Liver (tissue), 9 donors: ENCODE data around the gene ACIN1. TPM values are rescaled to one million over a fixed set of nuclear protein-coding genes. Genes with fewer than 3 reads are reported as not detected.

Source experiments
- DNase-seq: peaks from one replicate; pipeline ENCODE4 v3.0.0-alpha.2; 2017; ENCODE audit warnings: low spot score
- H3K27ac ChIP-seq, 2 donors: one replicate each; pipeline ENCODE4 v1.7.0; 2013; ENCODE audit warnings: inconsistent platforms in 2 of 2, low read length in 2 of 2, control low read depth in 1 of 2, low read depth in 1 of 2, mild to moderate bottlenecking in 1 of 2
- H3K27me3 ChIP-seq, 4 donors: one replicate each; pipeline versions ENCODE4 v1.6.1 to v1.7.0; 2013; ENCODE audit warnings: low read length in 3 of 4, inconsistent platforms in 1 of 4, mild to moderate bottlenecking in 1 of 4, moderate library complexity in 1 of 4; ENCODE audit not compliant: control insufficient read depth in 4 of 4, insufficient read depth in 4 of 4
- H3K36me3 ChIP-seq, 4 donors: one replicate each; pipeline versions ENCODE4 v1.6.1 to v1.7.0; 2013; ENCODE audit warnings: low read length in 3 of 4, mild to moderate bottlenecking in 3 of 4, low read depth in 1 of 4, moderate library complexity in 1 of 4; ENCODE audit not compliant: control insufficient read depth in 4 of 4, insufficient read depth in 3 of 4
- H3K4me1 ChIP-seq, 4 donors: one replicate each; pipeline versions ENCODE4 v1.6.1 to v1.7.0; 2013; ENCODE audit warnings: low read length in 3 of 4, mild to moderate bottlenecking in 3 of 4, moderate library complexity in 1 of 4; ENCODE audit not compliant: control insufficient read depth in 4 of 4, insufficient read depth in 4 of 4
- H3K4me3 ChIP-seq, 3 donors: one replicate each; pipeline versions ENCODE4 v1.6.1 to v1.7.0; 2013; ENCODE audit warnings: low read length in 3 of 3, control low read depth in 1 of 3, low read depth in 1 of 3, mild to moderate bottlenecking in 1 of 3
- H3K9ac ChIP-seq, 2 donors: one replicate each; pipeline ENCODE4 v1.7.0; 2013; ENCODE audit warnings: low read length in 2 of 2, mild to moderate bottlenecking in 2 of 2, moderate library complexity in 2 of 2, control low read depth in 1 of 2, low read depth in 1 of 2
- H3K9me3 ChIP-seq, 4 donors: one replicate each; pipeline versions ENCODE4 v1.6.1 to v1.7.0; 2013; ENCODE audit warnings: low read length in 3 of 4; ENCODE audit not compliant: control insufficient read depth in 4 of 4
- EGR1 ChIP-seq, 2 donors: IDR thresholded peaks; 2 replicates each; pipeline ENCODE4 v1.6.1; 2016 to 2018; ENCODE audit warnings: antibody characterized with exemption in 2 of 2, low read depth in 2 of 2
- FOXA1 ChIP-seq: IDR thresholded peaks from 2 replicates; pipeline ENCODE4 v1.6.1; 2016; ENCODE audit warnings: antibody characterized with exemption
- FOXA2 ChIP-seq: IDR thresholded peaks from 2 replicates; pipeline ENCODE4 v1.6.1; 2016; ENCODE audit warnings: antibody characterized with exemption
- GABPA ChIP-seq, 2 donors: IDR thresholded peaks in 1 of 2; conservative IDR thresholded peaks in 1 of 2; 2 replicates each; pipeline ENCODE4 v1.6.1; 2016; ENCODE audit warnings: antibody characterized with exemption in 2 of 2, mild to moderate bottlenecking in 1 of 2, moderate library complexity in 1 of 2
- HNF4A ChIP-seq, 2 donors: conservative IDR thresholded peaks; 2 replicates each; pipeline ENCODE4 v1.6.1; 2016; ENCODE audit warnings: antibody characterized with exemption in 2 of 2, mild to moderate bottlenecking in 2 of 2
- JUND ChIP-seq, 2 donors: IDR thresholded peaks; 2 replicates each; pipeline ENCODE4 v1.6.1; 2016; ENCODE audit warnings: antibody characterized with exemption in 2 of 2
- NR2F2 ChIP-seq: IDR thresholded peaks from 2 replicates; pipeline ENCODE4 v1.6.1; 2016; ENCODE audit warnings: antibody characterized with exemption
- RAD21 ChIP-seq, 2 donors: IDR thresholded peaks; 2 replicates each; pipeline ENCODE4 v1.6.1; 2016; ENCODE audit warnings: antibody characterized with exemption in 2 of 2, mild to moderate bottlenecking in 2 of 2
- RXRA ChIP-seq, 2 donors: IDR thresholded peaks; 2 replicates each; pipeline ENCODE4 v1.6.1; 2017 to 2018; ENCODE audit warnings: antibody characterized with exemption in 2 of 2, mild to moderate bottlenecking in 1 of 2
- SP1 ChIP-seq: IDR thresholded peaks from 2 replicates; pipeline ENCODE4 v1.6.1; 2018; ENCODE audit warnings: antibody characterized with exemption, mild to moderate bottlenecking
- TAF1 ChIP-seq: conservative IDR thresholded peaks from 2 replicates; pipeline ENCODE4 v1.6.1; 2016; ENCODE audit warnings: antibody characterized with exemption, mild to moderate bottlenecking
- YY1 ChIP-seq: IDR thresholded peaks from 2 replicates; pipeline ENCODE4 v1.6.1; 2016; ENCODE audit warnings: antibody characterized with exemption, mild to moderate bottlenecking
- WGBS: extraction: QIAGEN DNeasy Blood & Tissue Kit; methylation state at CpG from one replicate; pipeline ENCODE4 v1.1.7; 2013; 5-methylcytosine and 5-hydroxymethylcytosine counted together
- polyA plus RNA-seq, 2 donors: library from polyadenylated mRNA; stranded (reverse) in 1 of 2; unstranded in 1 of 2; fragments of 200-250 nt in 1 of 2; fragments of >200 nt in 1 of 2; fragmentation: Nextera tagmentation in 1 of 2; extraction: Ambion mirVana in 1 of 2; gene quantifications; one replicate each; pipeline versions ENCODE4 v1.2.1 to v1.2.3, GENCODE V29; 2013 to 2015
- total RNA-seq, 2 donors: library from RNA; depleted of rRNA; stranded (reverse); fragments of >200 nt; gene quantifications; one replicate each; pipeline ENCODE4 v1.2.3, GENCODE V29; 2014
- TF ChIP-seq, protein P1 (sequence below): IDR thresholded peaks from 2 replicates; pipeline ENCODE4 v1.6.1; 2016; ENCODE audit warnings: antibody characterized with exemption, mild to moderate bottlenecking
- TF ChIP-seq, protein P2 (sequence below): IDR thresholded peaks from 2 replicates; pipeline ENCODE4 v1.6.1; 2016; ENCODE audit warnings: antibody characterized with exemption
- TF ChIP-seq, protein P3 (sequence below): IDR thresholded peaks from 2 replicates; pipeline ENCODE4 v1.6.1; 2016; ENCODE audit warnings: antibody characterized with exemption
- TF ChIP-seq, protein P4 (sequence below): fragments of 150-350 bp; IDR thresholded peaks from 2 replicates; pipeline ENCODE4 v1.5.1; 2017; ENCODE audit warnings: improper control_type of control experiment, low read depth, low read length; ENCODE audit not compliant: missing input control
- donor health status: healthy.
- donor health status: healthy.
- donor health status: healthy.
- donor health status: healthy.
- donor health status: healthy.

Gene ACIN1
- total and polyA plus RNA-seq, 4 donors = 8.1 to 50.6 (median 37.1) TPM

DNA sequence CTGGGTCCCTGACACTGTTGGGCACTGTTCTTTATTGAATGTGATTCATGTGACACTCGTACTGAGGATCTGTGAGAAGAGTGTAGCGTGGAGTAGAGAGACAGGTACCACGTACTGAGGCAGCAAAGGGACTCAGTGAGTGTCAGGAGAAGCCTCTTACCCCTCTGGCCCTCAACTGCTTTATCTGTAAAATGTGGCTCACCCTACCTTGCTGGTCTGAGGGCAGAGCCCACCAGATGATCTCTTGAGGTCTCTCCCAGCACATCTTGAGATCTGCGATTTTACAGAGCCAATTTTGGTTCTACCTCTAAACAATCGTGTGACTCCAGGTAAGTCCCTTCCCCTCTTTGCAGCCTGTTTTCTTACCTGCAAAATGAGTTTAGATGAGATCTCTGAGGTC lies 21.0 kb upstream of the ACIN1 start:
- DNase-seq = no peak
- no peak overlapping the region for H3K4me3 ChIP-seq
- H3K27me3 ChIP-seq = no peaks in the 10 kb centered on the region
- 74% methylated on average over 5 of the region's 5 CpGs for WGBS
- no peak overlapping the region for H3K9ac ChIP-seq
- H3K36me3 ChIP-seq = no peaks in the 10 kb centered on the region
- H3K27ac ChIP-seq = no peak overlapping the region
- no peaks in the 10 kb centered on the region for H3K9me3 ChIP-seq
- TF ChIP-seq YY1 (no peak), NR2F2 (no peak), HNF4A (conservative IDR thresholded peaks at IDR 0.05) (no peak), EGR1 (IDR thresholded peaks at IDR 0.05; ENCODE audit: low read depth in 2 of 2) (no peak), RAD21 (IDR thresholded peaks at IDR 0.05) (no peak), FOXA1 (no peak), RXRA (IDR thresholded peaks at IDR 0.05) (no peak), SP1 (no peak), TAF1 (no peak)
- TF ChIP-seq, protein P1, sequence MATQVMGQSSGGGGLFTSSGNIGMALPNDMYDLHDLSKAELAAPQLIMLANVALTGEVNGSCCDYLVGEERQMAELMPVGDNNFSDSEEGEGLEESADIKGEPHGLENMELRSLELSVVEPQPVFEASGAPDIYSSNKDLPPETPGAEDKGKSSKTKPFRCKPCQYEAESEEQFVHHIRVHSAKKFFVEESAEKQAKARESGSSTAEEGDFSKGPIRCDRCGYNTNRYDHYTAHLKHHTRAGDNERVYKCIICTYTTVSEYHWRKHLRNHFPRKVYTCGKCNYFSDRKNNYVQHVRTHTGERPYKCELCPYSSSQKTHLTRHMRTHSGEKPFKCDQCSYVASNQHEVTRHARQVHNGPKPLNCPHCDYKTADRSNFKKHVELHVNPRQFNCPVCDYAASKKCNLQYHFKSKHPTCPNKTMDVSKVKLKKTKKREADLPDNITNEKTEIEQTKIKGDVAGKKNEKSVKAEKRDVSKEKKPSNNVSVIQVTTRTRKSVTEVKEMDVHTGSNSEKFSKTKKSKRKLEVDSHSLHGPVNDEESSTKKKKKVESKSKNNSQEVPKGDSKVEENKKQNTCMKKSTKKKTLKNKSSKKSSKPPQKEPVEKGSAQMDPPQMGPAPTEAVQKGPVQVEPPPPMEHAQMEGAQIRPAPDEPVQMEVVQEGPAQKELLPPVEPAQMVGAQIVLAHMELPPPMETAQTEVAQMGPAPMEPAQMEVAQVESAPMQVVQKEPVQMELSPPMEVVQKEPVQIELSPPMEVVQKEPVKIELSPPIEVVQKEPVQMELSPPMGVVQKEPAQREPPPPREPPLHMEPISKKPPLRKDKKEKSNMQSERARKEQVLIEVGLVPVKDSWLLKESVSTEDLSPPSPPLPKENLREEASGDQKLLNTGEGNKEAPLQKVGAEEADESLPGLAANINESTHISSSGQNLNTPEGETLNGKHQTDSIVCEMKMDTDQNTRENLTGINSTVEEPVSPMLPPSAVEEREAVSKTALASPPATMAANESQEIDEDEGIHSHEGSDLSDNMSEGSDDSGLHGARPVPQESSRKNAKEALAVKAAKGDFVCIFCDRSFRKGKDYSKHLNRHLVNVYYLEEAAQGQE = no peak
- TF ChIP-seq, protein P2, sequence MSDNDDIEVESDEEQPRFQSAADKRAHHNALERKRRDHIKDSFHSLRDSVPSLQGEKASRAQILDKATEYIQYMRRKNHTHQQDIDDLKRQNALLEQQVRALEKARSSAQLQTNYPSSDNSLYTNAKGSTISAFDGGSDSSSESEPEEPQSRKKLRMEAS = no peak
- TF ChIP-seq, protein P3, sequence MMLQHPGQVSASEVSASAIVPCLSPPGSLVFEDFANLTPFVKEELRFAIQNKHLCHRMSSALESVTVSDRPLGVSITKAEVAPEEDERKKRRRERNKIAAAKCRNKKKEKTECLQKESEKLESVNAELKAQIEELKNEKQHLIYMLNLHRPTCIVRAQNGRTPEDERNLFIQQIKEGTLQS = no peak
- TF ChIP-seq, protein P4, sequence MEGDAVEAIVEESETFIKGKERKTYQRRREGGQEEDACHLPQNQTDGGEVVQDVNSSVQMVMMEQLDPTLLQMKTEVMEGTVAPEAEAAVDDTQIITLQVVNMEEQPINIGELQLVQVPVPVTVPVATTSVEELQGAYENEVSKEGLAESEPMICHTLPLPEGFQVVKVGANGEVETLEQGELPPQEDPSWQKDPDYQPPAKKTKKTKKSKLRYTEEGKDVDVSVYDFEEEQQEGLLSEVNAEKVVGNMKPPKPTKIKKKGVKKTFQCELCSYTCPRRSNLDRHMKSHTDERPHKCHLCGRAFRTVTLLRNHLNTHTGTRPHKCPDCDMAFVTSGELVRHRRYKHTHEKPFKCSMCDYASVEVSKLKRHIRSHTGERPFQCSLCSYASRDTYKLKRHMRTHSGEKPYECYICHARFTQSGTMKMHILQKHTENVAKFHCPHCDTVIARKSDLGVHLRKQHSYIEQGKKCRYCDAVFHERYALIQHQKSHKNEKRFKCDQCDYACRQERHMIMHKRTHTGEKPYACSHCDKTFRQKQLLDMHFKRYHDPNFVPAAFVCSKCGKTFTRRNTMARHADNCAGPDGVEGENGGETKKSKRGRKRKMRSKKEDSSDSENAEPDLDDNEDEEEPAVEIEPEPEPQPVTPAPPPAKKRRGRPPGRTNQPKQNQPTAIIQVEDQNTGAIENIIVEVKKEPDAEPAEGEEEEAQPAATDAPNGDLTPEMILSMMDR = no peak
- H3K4me1 ChIP-seq = peaks cover 0 to under 1% (median 0%) of the 10 kb centered on the region in 4 donors

DNA sequence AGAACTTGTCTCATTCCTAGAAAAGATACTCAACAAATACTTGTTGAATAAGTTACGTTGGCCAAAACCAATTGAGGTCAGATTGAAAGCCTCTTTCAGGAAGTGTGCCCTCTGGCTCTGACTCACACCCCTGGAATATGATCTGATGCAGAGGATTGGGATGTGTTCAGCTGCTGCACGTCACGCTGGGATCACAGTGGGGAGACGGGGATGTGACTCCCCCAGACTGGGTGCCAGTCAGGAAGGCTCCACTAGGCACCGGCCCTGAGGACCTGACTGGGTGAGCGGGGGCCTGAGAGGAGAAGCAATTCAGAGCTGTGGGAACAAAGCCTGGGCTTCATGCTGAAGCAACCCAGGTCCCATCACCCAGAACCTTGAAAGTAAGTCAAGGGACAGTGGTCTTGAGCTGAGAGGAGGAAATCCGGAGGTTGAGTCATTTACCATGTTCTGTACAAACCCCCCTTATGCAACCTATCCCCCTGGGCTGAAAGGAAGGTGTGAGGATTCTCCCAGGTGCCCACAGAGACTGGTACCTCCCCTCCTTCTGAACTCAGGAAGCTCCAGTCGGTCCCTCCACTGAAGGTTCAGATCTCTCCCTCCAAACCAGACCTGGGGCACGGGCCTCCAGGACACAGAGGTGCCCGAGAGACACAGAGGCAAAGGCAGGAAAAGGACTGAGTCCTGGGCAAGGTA lies 20.2 kb upstream of the ACIN1 start:
- Histone ChIP-seq H3K4me3 (no peak overlapping the region), H3K9ac (no peak overlapping the region), H3K9me3 (no peaks in the 10 kb centered on the region), H3K27me3 (no peaks in the 10 kb centered on the region), H3K4me1 (no peaks in the 10 kb centered on the region), H3K36me3 (no peaks in the 10 kb centered on the region), H3K27ac (no peak overlapping the region)
- TF ChIP-seq FOXA1 = no peak
- TF ChIP-seq, protein P2 = no peak
- TF ChIP-seq GABPA (IDR thresholded peaks at IDR 0.05 in 1 of 2, conservative IDR thresholded peaks at IDR 0.05 in 1 of 2) = no peak
- no peak for TF ChIP-seq RAD21 (IDR thresholded peaks at IDR 0.05)
- TF ChIP-seq YY1 = no peak
- TF ChIP-seq, protein P3 = no peak
- TF ChIP-seq, protein P4 = no peak
- no peak for TF ChIP-seq FOXA2
- no peak for TF ChIP-seq JUND (IDR thresholded peaks at IDR 0.05)
- no peak for TF ChIP-seq SP1
- TF ChIP-seq TAF1 = no peak
- 72% methylated on average over 10 of the region's 10 CpGs for WGBS
- no peak for DNase-seq
